GM18511 (cell line): ENCODE results near the gene CCL13.
"Not testable (repeated sequence)": the region's sequence is repeated elsewhere in the genome, so short reads cannot be mapped to it uniquely, and the experiment has no call there.

ENCODE experiments used
- ATAC-seq: cut with Tn5 transposase; IDR thresholded peaks from one replicate; pipeline ENCODE4 v1.9.1; 2021; ENCODE audit warnings: mild to moderate bottlenecking, moderate library complexity; ENCODE audit not compliant: unreplicated experiment

CCL13 gene

GRCh38 chr17:34356194-34356593 is at the start of gene CCL13:
CCL13 (plus strand) TSS chr17:34356480; CDS start chr17:34356527, 47 bp downstream.
- no peak for ATAC-seq

- no peak for ATAC-seq
Measured at GRCh38 chr17:34307110-34307509, 49.2 kb upstream of the CCL13 start.

- no peak for ATAC-seq
Measured at GRCh38 chr17:34308371-34308770, 47.9 kb upstream of the CCL13 start.

GRCh38 chr17:34311291-34311690 is 45.0 kb upstream of the CCL13 start:
- ATAC-seq, result no peak

GRCh38 chr17:34312080-34312479 is 44.2 kb upstream of the CCL13 start:
- ATAC-seq, result no peak

- no peak for ATAC-seq
Measured at GRCh38 chr17:34313164-34313563, 43.1 kb upstream of the CCL13 start.

- no peak for ATAC-seq
Measured at GRCh38 chr17:34314279-34314678, 42.0 kb upstream of the CCL13 start.

- ATAC-seq, result no peak
Measured at GRCh38 chr17:34318474-34318873, 37.8 kb upstream of the CCL13 start.

GRCh38 chr17:34319039-34319483 is 37.2 kb upstream of the CCL13 start, which contains the start of gene CCL8:
CCL8 (plus strand) TSS chr17:34319435; CDS start chr17:34319502, 67 bp downstream.
- no peak for ATAC-seq

GRCh38 chr17:34321964-34322363 is 34.3 kb upstream of the CCL13 start:
- no peak for ATAC-seq

- ATAC-seq, result not testable (repeated sequence)
Measured at GRCh38 chr17:34327580-34327979, 28.7 kb upstream of the CCL13 start.

- no peak for ATAC-seq
Measured at GRCh38 chr17:34337701-34338100, 18.6 kb upstream of the CCL13 start.

- no peak for ATAC-seq
Measured at GRCh38 chr17:34339138-34339770, 17.0 kb upstream of the CCL13 start.

GRCh38 chr17:34341916-34342315 is 14.4 kb upstream of the CCL13 start:
- no peak for ATAC-seq

- no peak for ATAC-seq
Measured at GRCh38 chr17:34347063-34347462, 9.2 kb upstream of the CCL13 start.

GRCh38 chr17:34349751-34350150 is 6.5 kb upstream of the CCL13 start:
- ATAC-seq, result no peak

GRCh38 chr17:34351096-34351495 is 5.2 kb upstream of the CCL13 start:
- ATAC-seq, result no peak

GRCh38 chr17:34352191-34352590 is 4.1 kb upstream of the CCL13 start:
- no peak for ATAC-seq

- ATAC-seq, result no peak
Measured at GRCh38 chr17:34354637-34355036, 1.6 kb upstream of the CCL13 start.

- no peak for ATAC-seq
Measured at GRCh38 chr17:34357398-34357797, 1.1 kb downstream of the CCL13 start.

GRCh38 chr17:34358631-34359030 is 2.4 kb downstream of the CCL13 start:
- ATAC-seq, result no peak

- no peak for ATAC-seq
Measured at GRCh38 chr17:34360601-34361270, 4.5 kb downstream of the CCL13 start.
